Kidney (tissue), 14 donors: Measurements from ENCODE around the gene CYB561D1. TPM values are rescaled to one million over a fixed set of nuclear protein-coding genes. Genes with fewer than 3 reads are reported as not detected.

Source experiments
- DNase-seq, 5 donors: peaks; one replicate each; pipeline ENCODE4 v3.0.0-alpha.2; 2013 to 2020
- FAIRE-seq: peaks from 2 replicates; lab custom pipeline; 2012; peaks lifted over from hg19 to GRCh38; lab: Jason Lieb, UNC
- H3K27ac ChIP-seq, 2 donors: one replicate each; pipeline ENCODE4 v1.7.0; 2013; ENCODE audit warnings: low read depth in 2 of 2, low read length in 2 of 2, inconsistent platforms in 1 of 2
- H3K27me3 ChIP-seq: one replicate; pipeline ENCODE4 v1.7.1; 2013; ENCODE audit warnings: low read length, inconsistent platforms; ENCODE audit not compliant: control insufficient read depth, insufficient read depth
- H3K36me3 ChIP-seq, 3 donors: one replicate each; pipeline versions ENCODE4 v1.7.0 to v1.7.1; 2013; ENCODE audit warnings: low read length in 3 of 3, control low read depth in 1 of 3, inconsistent platforms in 1 of 3; ENCODE audit not compliant: insufficient read depth in 3 of 3, control insufficient read depth in 2 of 3
- H3K4me1 ChIP-seq, 3 donors: one replicate each; pipeline versions ENCODE4 v1.7.0 to v1.7.1; 2013; ENCODE audit warnings: low read length in 3 of 3, inconsistent platforms in 1 of 3, low read depth in 1 of 3; ENCODE audit not compliant: control insufficient read depth in 2 of 3, insufficient read depth in 2 of 3
- H3K4me3 ChIP-seq, 3 donors: one replicate each; pipeline versions ENCODE4 v1.7.0 to v1.8.1; 2013; ENCODE audit warnings: low read length in 3 of 3, control low read depth in 1 of 3, inconsistent platforms in 1 of 3
- H3K9ac ChIP-seq, 3 donors: one replicate each; pipeline versions ENCODE4 v1.7.0 to v1.7.1; 2013; ENCODE audit warnings: low read length in 3 of 3, control low read depth in 1 of 3, inconsistent platforms in 1 of 3
- H3K9me3 ChIP-seq, 3 donors: one replicate each; pipeline versions ENCODE4 v1.7.0 to v1.7.1; 2013; ENCODE audit warnings: low read length in 3 of 3, control low read depth in 1 of 3, inconsistent platforms in 1 of 3; ENCODE audit not compliant: control insufficient read depth in 2 of 3, insufficient read depth in 1 of 3
- CTCF ChIP-seq: IDR thresholded peaks from 3 replicates; pipeline ENCODE4 v1.5.1; 2012; ENCODE audit warnings: mild to moderate bottlenecking, moderate library complexity, borderline replicate concordance; ENCODE audit not compliant: insufficient read depth; ENCODE audit errors: extremely low read depth
- intact Hi-C: fragments of 100-400 bp; cut with DNase I; formaldehyde crosslinking; loops from one replicate; pipeline ENCODE4 v1.11.1; 2022
- polyA plus RNA-seq: library from polyadenylated mRNA; stranded (reverse); fragments of 350-450 nt; fragmentation: Illumina TruSeq; extraction: RNeasy Lipid Tissue Mini Kit (QIAGEN cat#74804); gene quantifications from one replicate; pipeline ENCODE4 v1.2.3, GENCODE V29; 2014; ENCODE audit warnings: low read depth, low replicate concordance; ENCODE audit not compliant: insufficient read depth
- total RNA-seq: library from RNA; stranded (reverse); fragmentation: NEBNext Ultra II Directional; extraction: Animal tissue kit (Norgen Biotek cat#: 25700); gene quantifications from one replicate; pipeline ENCODE4 v1.2.1, GENCODE V29; 2021
- donor health status: control.
- donor health status: control.
- donor health status: control.
- donor health status: control.
- donor health status: control.
- donor health status: DM: yes; HTN: yes; CAD: no.
- donor health status: Normal renal cell carcinoma (clear cell type).

The CYB561D1 gene
- total and polyA plus RNA-seq, 2 donors from 2014 or later, result 5.2 to 18.0 TPM

GRCh38 chr1:109447524-109447923 lies 46.4 kb upstream of the CYB561D1 start:
- FAIRE-seq (no peak), DNase-seq (no peak)
- H3K4me1 ChIP-seq, result peaks cover 0 to 5% (median 0%) of the 10 kb centered on the region in 3 donors
- H3K9ac ChIP-seq, result no peak overlapping the region
- no peak for TF ChIP-seq CTCF
- H3K9me3 ChIP-seq, result no peaks in the 10 kb centered on the region
- no peaks in the 10 kb centered on the region for H3K36me3 ChIP-seq
- H3K4me3 ChIP-seq, result no peak overlapping the region
- intact Hi-C loops, result no loop called here
- no peaks in the 10 kb centered on the region for H3K27me3 ChIP-seq
- H3K27ac ChIP-seq, result no peak overlapping the region

GRCh38 chr1:109454497-109455133 lies 39.3 kb upstream of the CYB561D1 start:
- H3K9me3 ChIP-seq, result peaks cover 0 to 4% (median 0%) of the 10 kb centered on the region in 3 donors
- no peak for FAIRE-seq
- intact Hi-C loops, result no loop called here
- no peaks in the 10 kb centered on the region for H3K36me3 ChIP-seq
- TF ChIP-seq CTCF, result no peak
- no peaks in the 10 kb centered on the region for H3K4me1 ChIP-seq
- DNase-seq, result no peak
- H3K9ac ChIP-seq, result no peak overlapping the region
- no peak overlapping the region for H3K27ac ChIP-seq
- no peak overlapping the region for H3K4me3 ChIP-seq
- H3K27me3 ChIP-seq, result no peaks in the 10 kb centered on the region

- Histone ChIP-seq H3K4me1 (no peaks in the 10 kb centered on the region), H3K9me3 (peaks cover 0 to 4% (median 0%) of the 10 kb centered on the region in 3 donors), H3K4me3 (no peak overlapping the region), H3K36me3 (no peaks in the 10 kb centered on the region), H3K9ac (no peak overlapping the region), H3K27ac (no peak overlapping the region), H3K27me3 (no peaks in the 10 kb centered on the region)
- intact Hi-C loops, result no loop called here
- DNase-seq (no peak), FAIRE-seq (no peak)
- no peak for TF ChIP-seq CTCF
Observed at GRCh38 chr1:109457819-109458218, 36.1 kb upstream of the CYB561D1 start.

GRCh38 chr1:109466125-109466451 lies 27.8 kb upstream of the CYB561D1 start:
- no peak for TF ChIP-seq CTCF
- Histone ChIP-seq H3K27me3 (peaks cover 21% of the 10 kb centered on the region), H3K36me3 (no peaks in the 10 kb centered on the region), H3K4me3 (peak overlapping the region; percentile 31 to 72 (median 36)), H3K9ac (no peak overlapping the region), H3K4me1 (peaks cover 0 to 5% (median 0%) of the 10 kb centered on the region in 3 donors), H3K27ac (peak overlapping the region; percentile 76 to 82), H3K9me3 (no peaks in the 10 kb centered on the region)
- intact Hi-C loops, result no loop called here
- no peak for FAIRE-seq
- DNase-seq, result peak in 1 of 5 donors; percentile 56
